Natural killer cell (primary cell): Measurements from ENCODE around the gene UBAC1. TPM values are rescaled to one million over a fixed set of nuclear protein-coding genes. Genes with fewer than 3 reads are reported as not detected.

Source experiments
- ATAC-seq, 3 donors: fragments of 150-1000 bp in 2 of 3; fragments of 200-7000 bp in 1 of 3; cut with Tn5 transposase; 1 replicate in 1 of 3; 2 replicates in 2 of 3; pipeline ENCODE4 v1.10.0; 2021; ENCODE audit warnings: mild to moderate bottlenecking in 2 of 3, moderate library complexity in 2 of 3
- DNase-seq, 2 donors: peaks; one replicate each; pipeline versions ENCODE4 v3.0.0 to v3.0.0-alpha.2; 2013 to 2021; ENCODE audit warnings: mixed read lengths in 1 of 2
- H3K27ac ChIP-seq: one replicate; pipeline ENCODE4 v1.5.1; 2013; ENCODE audit warnings: mild to moderate bottlenecking, low read length
- H3K27me3 ChIP-seq: one replicate; pipeline ENCODE4 v1.6.1; 2013; ENCODE audit warnings: low read length; ENCODE audit not compliant: control insufficient read depth, insufficient read depth
- H3K36me3 ChIP-seq: one replicate; pipeline ENCODE4 v1.6.1; 2013; ENCODE audit warnings: low read length; ENCODE audit not compliant: control insufficient read depth, insufficient read depth
- H3K4me1 ChIP-seq: one replicate; pipeline ENCODE4 v1.6.1; 2013; ENCODE audit warnings: low read length; ENCODE audit not compliant: control insufficient read depth, insufficient read depth
- H3K4me3 ChIP-seq: one replicate; pipeline ENCODE4 v1.5.1; 2013; ENCODE audit warnings: low read length
- H3K9me3 ChIP-seq: one replicate; pipeline ENCODE4 v1.6.1; 2013; ENCODE audit warnings: low read length; ENCODE audit not compliant: control insufficient read depth, insufficient read depth
- H3K27ac Mint-ChIP-seq, 2 donors: one replicate each; pipeline ENCODE4 v1.8.0; 2022; ENCODE audit warnings: mild to moderate bottlenecking in 2 of 2, mixed read lengths in 2 of 2, moderate library complexity in 1 of 2
- H3K27me3 Mint-ChIP-seq, 2 donors: one replicate each; pipeline ENCODE4 v1.8.0; 2022; ENCODE audit warnings: low read depth in 2 of 2, mixed read lengths in 2 of 2
- H3K36me3 Mint-ChIP-seq: one replicate; pipeline ENCODE4 v1.8.0; 2022; ENCODE audit warnings: mixed read lengths
- H3K4me1 Mint-ChIP-seq, 2 donors: one replicate each; pipeline ENCODE4 v1.8.0; 2022; ENCODE audit warnings: mixed read lengths in 2 of 2
- H3K4me3 Mint-ChIP-seq: one replicate; pipeline ENCODE4 v1.8.0; 2022; ENCODE audit warnings: mild to moderate bottlenecking, moderate library complexity, mixed read lengths
- H3K9me3 Mint-ChIP-seq, 2 donors: one replicate each; pipeline ENCODE4 v1.8.0; 2022; ENCODE audit warnings: mixed read lengths in 2 of 2
- CTCF ChIP-seq: fragments of 200-600 bp; IDR thresholded peaks from one replicate; pipeline ENCODE4 v1.8.0; 2022; ENCODE audit warnings: antibody characterized with exemption
- WGBS: methylation state at CpG from one replicate; pipeline ENCODE4 v1.1.7; 2013; ENCODE audit warnings: missing lambda C conversion rate; ENCODE audit not compliant: insufficient coverage; 5-methylcytosine and 5-hydroxymethylcytosine counted together
- intact Hi-C: fragments of 100-400 bp; cut with micrococcal nuclease; formaldehyde crosslinking; loops from one replicate; pipeline ENCODE4 v1.14.2; 2022
- total RNA-seq, 4 donors: library from RNA; stranded (reverse); fragments of 120-200 nt in 1 of 4; gene quantifications; one replicate each; pipeline versions ENCODE4 v1.2.3 to v1.2.4, GENCODE V29; 2013 to 2022

Gene UBAC1
- total RNA-seq, 3 donors from 2014 or later (not counting 1 experiment from before 2014, with no cell fraction given), result 22.7 to 31.8 (median 27.6) TPM

- no peaks in the 10 kb centered on the region for H3K27me3 ChIP-seq
- Mint-ChIP-seq H3K36me3 (no peaks in the 10 kb centered on the region), H3K4me3 (no peak overlapping the region), H3K27me3 (no peaks in the 10 kb centered on the region), H3K9me3 (no peaks in the 10 kb centered on the region), H3K27ac (no peak overlapping the region), H3K4me1 (peaks cover 41 to 47% of the 10 kb centered on the region in 2 donors)
- H3K9me3 ChIP-seq, result no peaks in the 10 kb centered on the region
- DNase-seq (no peak), ATAC-seq (no peak)
- H3K36me3 ChIP-seq, result no peaks in the 10 kb centered on the region
- peaks cover 26% of the 10 kb centered on the region for H3K4me1 ChIP-seq
- H3K27ac ChIP-seq, result no peak overlapping the region
- intact Hi-C loops, result no loop called here
- no peak for TF ChIP-seq CTCF
- WGBS, result 97% methylated on average over 11 of the region's 12 CpGs
- H3K4me3 ChIP-seq, result no peak overlapping the region
Observed at GRCh38 chr9:135902655-135903357, 58.4 kb downstream of the UBAC1 start.

GRCh38 chr9:135901826-135902225 lies 59.3 kb downstream of the UBAC1 start:
- ATAC-seq (no peak), DNase-seq (no peak)
- Mint-ChIP-seq H3K27ac (no peak overlapping the region), H3K36me3 (no peaks in the 10 kb centered on the region), H3K9me3 (no peaks in the 10 kb centered on the region), H3K27me3 (no peaks in the 10 kb centered on the region), H3K4me1 (peaks cover 44 to 54% of the 10 kb centered on the region in 2 donors), H3K4me3 (no peak overlapping the region)
- Histone ChIP-seq H3K4me1 (peaks cover 26% of the 10 kb centered on the region), H3K4me3 (no peak overlapping the region), H3K27me3 (no peaks in the 10 kb centered on the region), H3K9me3 (no peaks in the 10 kb centered on the region), H3K36me3 (no peaks in the 10 kb centered on the region), H3K27ac (no peak overlapping the region)
- intact Hi-C loops, result no loop called here
- TF ChIP-seq CTCF, result no peak
- 97% methylated on average over 2 of the region's 2 CpGs for WGBS

- no peak for TF ChIP-seq CTCF
- intact Hi-C loops, result no loop called here
- DNase-seq, result no peak
- Mint-ChIP-seq H3K36me3 (no peaks in the 10 kb centered on the region), H3K9me3 (no peaks in the 10 kb centered on the region), H3K27me3 (no peaks in the 10 kb centered on the region), H3K4me1 (peaks cover 49 to 59% of the 10 kb centered on the region in 2 donors), H3K27ac (no peak overlapping the region), H3K4me3 (no peak overlapping the region)
- Histone ChIP-seq H3K9me3 (no peaks in the 10 kb centered on the region), H3K36me3 (no peaks in the 10 kb centered on the region), H3K27ac (no peak overlapping the region), H3K27me3 (no peaks in the 10 kb centered on the region), H3K4me3 (no peak overlapping the region), H3K4me1 (peaks cover 23% of the 10 kb centered on the region)
- 96% methylated on average over 9 of the region's 9 CpGs for WGBS
- ATAC-seq, result no peak
Observed at GRCh38 chr9:135901031-135901758, 60.0 kb downstream of the UBAC1 start.
